CD4-positive, alpha-beta T cell (primary cell): ENCODE data around the gene LNX1. TPM values are rescaled to one million over a fixed set of nuclear protein-coding genes. Genes with fewer than 3 reads are reported as not detected.

Experiments
- ATAC-seq: fragments of 200-7000 bp; cut with Tn5 transposase; one replicate; pipeline ENCODE4 v1.10.0; 2022; ENCODE audit warnings: mild to moderate bottlenecking; ENCODE audit not compliant: poor library complexity
- CTCF ChIA-PET: fragments of 350-600 bp; sonication (Branson Sonifier 250); formaldehyde crosslinking; loops from one replicate; lab custom pipeline; 2021; ENCODE audit warnings: antibody characterized with exemption, inconsistent platforms; lab: Charles Lee
- POLR2A ChIA-PET: fragments of 350-600 bp; sonication (Branson Sonifier 250); formaldehyde crosslinking; loops from one replicate; lab custom pipeline; 2021; ENCODE audit warnings: antibody characterized with exemption, inconsistent platforms; lab: Charles Lee
- DNase-seq, 14 experiments: peaks; one replicate each; pipeline ENCODE4 v3.0.0-alpha.2; 2013 to 2020; ENCODE audit warnings: mixed read lengths in 2 of 14
- H3K27ac ChIP-seq, 2 donors: one replicate each; pipeline versions ENCODE4 v1.5.1 to v1.7.0; 2013; ENCODE audit warnings: low read length in 2 of 2, low read depth in 1 of 2, mild to moderate bottlenecking in 1 of 2
- H3K27me3 ChIP-seq, 2 experiments: 1 replicate in 1 of 2; 2 replicates in 1 of 2; pipeline versions ENCODE4 v1.6.1 to v1.7.0; 2013; ENCODE audit warnings: low read length in 2 of 2, control low read depth in 1 of 2, mild to moderate bottlenecking in 1 of 2, moderate library complexity in 1 of 2; ENCODE audit not compliant: insufficient read depth in 2 of 2, control insufficient read depth in 1 of 2
- H3K36me3 ChIP-seq: one replicate; pipeline ENCODE4 v1.6.1; 2013; ENCODE audit warnings: low read length, control low read depth; ENCODE audit not compliant: insufficient read depth
- H3K4me1 ChIP-seq: one replicate; pipeline ENCODE4 v1.6.1; 2013; ENCODE audit warnings: low read length, control low read depth; ENCODE audit not compliant: insufficient read depth
- H3K4me3 ChIP-seq: one replicate; pipeline ENCODE4 v1.5.1; 2013; ENCODE audit warnings: mild to moderate bottlenecking, low read length, moderate library complexity
- H3K9me3 ChIP-seq, 2 experiments: 1 replicate in 1 of 2; 2 replicates in 1 of 2; pipeline versions ENCODE4 v1.6.1 to v1.7.0; 2013; ENCODE audit warnings: low read length in 2 of 2, mild to moderate bottlenecking in 2 of 2, control low read depth in 1 of 2, moderate library complexity in 1 of 2; ENCODE audit not compliant: control insufficient read depth in 1 of 2, insufficient read depth in 1 of 2
- H3K27ac Mint-ChIP-seq: one replicate; pipeline ENCODE4 v1.8.0; 2020; ENCODE audit warnings: mixed read lengths
- H3K27me3 Mint-ChIP-seq: one replicate; pipeline ENCODE4 v1.8.0; 2021; ENCODE audit warnings: mixed read lengths
- H3K36me3 Mint-ChIP-seq: one replicate; pipeline ENCODE4 v1.8.0; 2021; ENCODE audit warnings: low read depth, mixed read lengths
- H3K4me1 Mint-ChIP-seq: one replicate; pipeline ENCODE4 v1.8.0; 2021; ENCODE audit warnings: low read depth, mixed read lengths
- H3K4me3 Mint-ChIP-seq: one replicate; pipeline ENCODE4 v1.8.0; 2020; ENCODE audit warnings: mild to moderate bottlenecking, mixed read lengths
- H3K9me3 Mint-ChIP-seq: one replicate; pipeline ENCODE4 v1.8.0; 2020; ENCODE audit warnings: mixed read lengths
- intact Hi-C, 2 experiments: fragments of 100-400 bp; cut with DNase I in 1 of 2; cut with micrococcal nuclease in 1 of 2; formaldehyde crosslinking; loops; one replicate each; pipeline versions ENCODE4 v1.15.1 to v1.9.0; 2023 to 2025; cut with DNase I, micrococcal nuclease
- total RNA-seq, 174 experiments: library from RNA in 2 of 174; stranded (reverse) in 2 of 174; gene quantifications; one replicate each; pipeline ENCODE4 v1.2.3 and lab custom pipeline; 2021 to 2026
- TF ChIP-seq, protein P1 (sequence below): fragments of 200-600 bp; IDR thresholded peaks from one replicate; pipeline ENCODE4 v1.8.0; 2022; ENCODE audit warnings: antibody characterized with exemption, mild to moderate bottlenecking

The LNX1 gene
- total RNA-seq, 2 experiments from 2014 or later, result not detected

GRCh38 chr4:53587135-53587534 lies 4.2 kb downstream of the LNX1 start:
- DNase-seq (no peak), ATAC-seq (no peak)
- POLR2A ChIA-PET, result no interaction called here
- Mint-ChIP-seq H3K27me3 (peaks cover 53% of the 10 kb centered on the region), H3K4me1 (peaks cover 6% of the 10 kb centered on the region), H3K36me3 (no peaks in the 10 kb centered on the region), H3K27ac (no peak overlapping the region), H3K9me3 (no peaks in the 10 kb centered on the region), H3K4me3 (no peak overlapping the region)
- Histone ChIP-seq H3K27me3 (peaks cover 0 to 13% of the 10 kb centered on the region in 2 experiments), H3K9me3 (no peaks in the 10 kb centered on the region), H3K36me3 (no peaks in the 10 kb centered on the region), H3K27ac (no peak overlapping the region), H3K4me1 (no peaks in the 10 kb centered on the region), H3K4me3 (no peak overlapping the region)
- intact Hi-C loops, result no loop called here
- CTCF ChIA-PET, result no interaction called here
- TF ChIP-seq, protein P1, sequence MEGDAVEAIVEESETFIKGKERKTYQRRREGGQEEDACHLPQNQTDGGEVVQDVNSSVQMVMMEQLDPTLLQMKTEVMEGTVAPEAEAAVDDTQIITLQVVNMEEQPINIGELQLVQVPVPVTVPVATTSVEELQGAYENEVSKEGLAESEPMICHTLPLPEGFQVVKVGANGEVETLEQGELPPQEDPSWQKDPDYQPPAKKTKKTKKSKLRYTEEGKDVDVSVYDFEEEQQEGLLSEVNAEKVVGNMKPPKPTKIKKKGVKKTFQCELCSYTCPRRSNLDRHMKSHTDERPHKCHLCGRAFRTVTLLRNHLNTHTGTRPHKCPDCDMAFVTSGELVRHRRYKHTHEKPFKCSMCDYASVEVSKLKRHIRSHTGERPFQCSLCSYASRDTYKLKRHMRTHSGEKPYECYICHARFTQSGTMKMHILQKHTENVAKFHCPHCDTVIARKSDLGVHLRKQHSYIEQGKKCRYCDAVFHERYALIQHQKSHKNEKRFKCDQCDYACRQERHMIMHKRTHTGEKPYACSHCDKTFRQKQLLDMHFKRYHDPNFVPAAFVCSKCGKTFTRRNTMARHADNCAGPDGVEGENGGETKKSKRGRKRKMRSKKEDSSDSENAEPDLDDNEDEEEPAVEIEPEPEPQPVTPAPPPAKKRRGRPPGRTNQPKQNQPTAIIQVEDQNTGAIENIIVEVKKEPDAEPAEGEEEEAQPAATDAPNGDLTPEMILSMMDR, result no peak

DNA sequence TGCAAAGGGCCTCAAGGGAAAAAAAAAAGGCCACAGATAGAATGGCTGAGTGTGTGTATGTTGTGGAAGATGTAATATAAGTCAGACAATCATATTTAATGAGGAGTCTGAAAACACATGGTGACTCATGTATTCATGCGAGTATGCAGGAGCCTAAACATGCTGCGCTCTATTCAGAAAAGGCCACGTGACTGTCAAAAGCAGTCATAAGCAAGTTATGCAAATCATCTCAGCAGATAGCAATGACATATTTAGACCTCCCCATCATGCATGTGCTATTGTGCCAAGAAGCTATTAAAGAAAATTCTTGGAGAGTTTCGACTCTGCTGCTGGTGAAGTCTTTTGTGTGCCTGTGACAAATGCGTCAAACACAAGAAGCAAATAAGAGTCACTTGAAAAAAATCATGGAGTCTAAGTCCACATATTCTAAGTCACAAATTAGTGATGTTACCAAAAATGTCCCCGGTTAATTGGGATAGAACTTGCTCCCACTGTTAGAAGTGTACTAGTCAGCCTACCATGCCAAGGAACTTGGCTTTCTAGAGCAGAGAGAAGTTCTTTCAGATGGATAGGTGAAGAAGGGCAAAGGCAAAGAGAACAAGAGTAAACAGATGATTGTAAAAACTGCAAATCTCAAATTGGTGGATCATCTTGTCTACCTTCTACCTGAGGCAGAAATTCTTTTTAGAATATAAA lies 5.0 kb downstream of the LNX1 start:
- Histone ChIP-seq H3K27me3 (peaks cover 0 to 5% of the 10 kb centered on the region in 2 experiments), H3K4me3 (no peak overlapping the region), H3K36me3 (no peaks in the 10 kb centered on the region), H3K4me1 (no peaks in the 10 kb centered on the region), H3K27ac (no peak overlapping the region), H3K9me3 (no peaks in the 10 kb centered on the region)
- Mint-ChIP-seq H3K36me3 (no peaks in the 10 kb centered on the region), H3K4me3 (no peak overlapping the region), H3K9me3 (no peaks in the 10 kb centered on the region), H3K27ac (no peak overlapping the region), H3K4me1 (no peaks in the 10 kb centered on the region), H3K27me3 (peaks cover 44% of the 10 kb centered on the region)
- ATAC-seq (no peak), DNase-seq (no peak)
- TF ChIP-seq, protein P1, result no peak
- intact Hi-C loops, result no loop called here
- ChIA-PET POLR2A (no interaction called here), CTCF (no interaction called here)

- Mint-ChIP-seq H3K9me3 (no peaks in the 10 kb centered on the region), H3K27ac (no peak overlapping the region), H3K27me3 (peaks cover 28% of the 10 kb centered on the region), H3K4me3 (no peak overlapping the region), H3K36me3 (no peaks in the 10 kb centered on the region), H3K4me1 (no peaks in the 10 kb centered on the region)
- no peak overlapping the region for H3K27ac ChIP-seq
- ChIA-PET POLR2A (no interaction called here), CTCF (no interaction called here)
- ATAC-seq (no peak), DNase-seq (no peak)
- no peaks in the 10 kb centered on the region for H3K27me3 ChIP-seq
- H3K36me3 ChIP-seq, result no peaks in the 10 kb centered on the region
- intact Hi-C loops, result no loop called here
- TF ChIP-seq, protein P1, result no peak
- no peaks in the 10 kb centered on the region for H3K4me1 ChIP-seq
- H3K4me3 ChIP-seq, result no peak overlapping the region
- H3K9me3 ChIP-seq, result no peaks in the 10 kb centered on the region
Observed at GRCh38 chr4:53584658-53585057, 6.6 kb downstream of the LNX1 start.
